CD4-positive, CD25-positive, alpha-beta regulatory T cell (primary cell): Measurements from ENCODE around the gene FNDC1. TPM values are rescaled to one million over a fixed set of nuclear protein-coding genes. Genes with fewer than 3 reads are reported as not detected.

Experiments used
- ATAC-seq, 2 donors: fragments of 150-1000 bp; cut with Tn5 transposase; one replicate each; pipeline ENCODE4 v1.10.0; 2021; ENCODE audit warnings: low read depth in 2 of 2, moderate number of reproducible peaks in 2 of 2, moderate library complexity in 1 of 2
- DNase-seq, 3 donors: peaks; one replicate each; pipeline versions ENCODE4 v3.0.0 to v3.0.0-alpha.2; 2012 to 2022; ENCODE audit warnings: mixed read lengths in 1 of 3
- H3K27ac ChIP-seq: one replicate; pipeline ENCODE4 v1.7.0; 2013; ENCODE audit warnings: mild to moderate bottlenecking, low read length; ENCODE audit not compliant: insufficient read depth, poor library complexity, severe bottlenecking
- H3K27me3 ChIP-seq: one replicate; pipeline ENCODE4 v1.7.0; 2013; ENCODE audit warnings: low read length; ENCODE audit not compliant: control insufficient read depth, insufficient read depth
- H3K36me3 ChIP-seq: one replicate; pipeline ENCODE4 v1.7.0; 2013; ENCODE audit warnings: mild to moderate bottlenecking, low read length, moderate library complexity; ENCODE audit not compliant: control insufficient read depth, insufficient read depth
- H3K4me1 ChIP-seq: 2 replicates; pipeline ENCODE4 v1.7.0; 2013; ENCODE audit warnings: mild to moderate bottlenecking, low read length; ENCODE audit not compliant: insufficient read depth, control insufficient read depth, poor library complexity, severe bottlenecking
- H3K4me3 ChIP-seq: one replicate; pipeline ENCODE4 v1.7.0; 2013; ENCODE audit warnings: low read depth, mild to moderate bottlenecking, low read length, moderate library complexity
- H3K9me3 ChIP-seq, 2 experiments: 1 replicate in 1 of 2; 2 replicates in 1 of 2; pipeline ENCODE4 v1.7.0; 2013; ENCODE audit warnings: low read length in 2 of 2, mild to moderate bottlenecking in 1 of 2, moderate library complexity in 1 of 2; ENCODE audit not compliant: control insufficient read depth in 2 of 2
- H3K27ac Mint-ChIP-seq, 3 donors: one replicate each; pipeline ENCODE4 v1.8.0; 2020 to 2022; ENCODE audit warnings: mild to moderate bottlenecking in 3 of 3, mixed read lengths in 3 of 3, moderate library complexity in 2 of 3
- H3K27me3 Mint-ChIP-seq: one replicate; pipeline ENCODE4 v1.8.0; 2022; ENCODE audit warnings: mild to moderate bottlenecking, mixed read lengths
- H3K36me3 Mint-ChIP-seq: one replicate; pipeline ENCODE4 v1.8.0; 2020; ENCODE audit warnings: mixed read lengths
- H3K4me1 Mint-ChIP-seq, 4 donors: one replicate each; pipeline ENCODE4 v1.8.0; 2020 to 2022; ENCODE audit warnings: mixed read lengths in 4 of 4, mild to moderate bottlenecking in 1 of 4
- H3K4me3 Mint-ChIP-seq, 4 donors: one replicate each; pipeline ENCODE4 v1.8.0; 2020 to 2022; ENCODE audit warnings: mild to moderate bottlenecking in 4 of 4, mixed read lengths in 4 of 4, moderate library complexity in 3 of 4
- H3K9me3 Mint-ChIP-seq, 7 donors: one replicate each; pipeline ENCODE4 v1.8.0; 2020 to 2022; ENCODE audit warnings: mixed read lengths in 7 of 7, mild to moderate bottlenecking in 3 of 7, moderate library complexity in 2 of 7
- polyA plus RNA-seq, 4 donors: library from polyadenylated mRNA; unstranded; fragments of 300-500 nt; fragmentation: Illumina TruSeq; gene quantifications; one replicate each; pipeline ENCODE4 v1.2.3, GENCODE V29; 2021
- total RNA-seq: library from RNA; stranded (reverse); gene quantifications from one replicate; pipeline ENCODE4 v1.2.3, GENCODE V29; 2022

Gene FNDC1
- total and polyA plus RNA-seq, 5 donors from 2014 or later: 0.17 TPM; not detected in 4

- Mint-ChIP-seq H3K27me3 (peaks cover 52% of the 10 kb centered on the region), H3K36me3 (no peaks in the 10 kb centered on the region), H3K4me3 (no peak overlapping the region), H3K9me3 (peaks cover 0 to 2% (median 0%) of the 10 kb centered on the region in 7 donors), H3K27ac (no peak overlapping the region), H3K4me1 (peaks cover 0 to 4% (median 0%) of the 10 kb centered on the region in 4 donors)
- Histone ChIP-seq H3K4me3 (no peak overlapping the region), H3K27me3 (peaks cover 4% of the 10 kb centered on the region), H3K4me1 (no peaks in the 10 kb centered on the region), H3K27ac (no peak overlapping the region), H3K9me3 (no peaks in the 10 kb centered on the region), H3K36me3 (no peaks in the 10 kb centered on the region)
- ATAC-seq: no peak
- no peak for DNase-seq
Measured at GRCh38 chr6:159193923-159194322, 24.7 kb downstream of the FNDC1 start.

- Mint-ChIP-seq H3K36me3 (no peaks in the 10 kb centered on the region), H3K27me3 (peaks cover 53% of the 10 kb centered on the region), H3K9me3 (peaks cover 0 to 2% (median 0%) of the 10 kb centered on the region in 7 donors), H3K27ac (no peak overlapping the region), H3K4me1 (peaks cover 0 to 4% (median 0%) of the 10 kb centered on the region in 4 donors), H3K4me3 (no peak overlapping the region)
- DNase-seq (no peak), ATAC-seq (no peak)
- Histone ChIP-seq H3K27ac (no peak overlapping the region), H3K9me3 (no peaks in the 10 kb centered on the region), H3K4me1 (no peaks in the 10 kb centered on the region), H3K4me3 (no peak overlapping the region), H3K36me3 (no peaks in the 10 kb centered on the region), H3K27me3 (peaks cover 4% of the 10 kb centered on the region)
Measured at GRCh38 chr6:159194421-159194820, 25.2 kb downstream of the FNDC1 start.

- Mint-ChIP-seq H3K27ac (no peak overlapping the region), H3K27me3 (peaks cover 53% of the 10 kb centered on the region), H3K9me3 (peaks cover 0 to 2% (median 0%) of the 10 kb centered on the region in 7 donors), H3K4me3 (no peak overlapping the region), H3K36me3 (no peaks in the 10 kb centered on the region), H3K4me1 (no peaks in the 10 kb centered on the region)
- Histone ChIP-seq H3K9me3 (no peaks in the 10 kb centered on the region), H3K27me3 (peaks cover 4% of the 10 kb centered on the region), H3K27ac (no peak overlapping the region), H3K4me1 (no peaks in the 10 kb centered on the region), H3K4me3 (no peak overlapping the region), H3K36me3 (no peaks in the 10 kb centered on the region)
- DNase-seq: no peak
- ATAC-seq: no peak
Measured at GRCh38 chr6:159196430-159196975, 27.3 kb downstream of the FNDC1 start.

- Histone ChIP-seq H3K4me3 (no peak overlapping the region), H3K27me3 (peaks cover 4% of the 10 kb centered on the region), H3K4me1 (no peaks in the 10 kb centered on the region), H3K9me3 (no peaks in the 10 kb centered on the region), H3K27ac (no peak overlapping the region), H3K36me3 (no peaks in the 10 kb centered on the region)
- Mint-ChIP-seq H3K4me1 (no peaks in the 10 kb centered on the region), H3K4me3 (no peak overlapping the region), H3K9me3 (peaks cover 0 to 2% (median 0%) of the 10 kb centered on the region in 7 donors), H3K27me3 (peaks cover 48% of the 10 kb centered on the region), H3K27ac (no peak overlapping the region), H3K36me3 (no peaks in the 10 kb centered on the region)
- DNase-seq: no peak
- no peak for ATAC-seq
Measured at GRCh38 chr6:159197251-159197650, 28.1 kb downstream of the FNDC1 start.

GRCh38 chr6:159201336-159201735, 32.1 kb downstream of the FNDC1 start:
- ATAC-seq: no peak
- Histone ChIP-seq H3K27me3 (peaks cover 5% of the 10 kb centered on the region), H3K9me3 (no peaks in the 10 kb centered on the region), H3K36me3 (no peaks in the 10 kb centered on the region), H3K27ac (no peak overlapping the region), H3K4me1 (no peaks in the 10 kb centered on the region), H3K4me3 (no peak overlapping the region)
- peaks cover 44% of the 10 kb centered on the region for H3K27me3 Mint-ChIP-seq
- peaks cover 0 to 2% (median 0%) of the 10 kb centered on the region in 7 donors for H3K9me3 Mint-ChIP-seq
- H3K4me1 Mint-ChIP-seq: no peaks in the 10 kb centered on the region
- no peaks in the 10 kb centered on the region for H3K36me3 Mint-ChIP-seq
- H3K4me3 Mint-ChIP-seq: no peak overlapping the region
- no peak for DNase-seq
- H3K27ac Mint-ChIP-seq: no peak overlapping the region

- Histone ChIP-seq H3K27ac (no peak overlapping the region), H3K9me3 (no peaks in the 10 kb centered on the region), H3K4me1 (no peaks in the 10 kb centered on the region), H3K4me3 (no peak overlapping the region), H3K27me3 (peaks cover 3% of the 10 kb centered on the region), H3K36me3 (no peaks in the 10 kb centered on the region)
- no peaks in the 10 kb centered on the region for H3K4me1 Mint-ChIP-seq
- H3K4me3 Mint-ChIP-seq: no peak overlapping the region
- H3K9me3 Mint-ChIP-seq: peaks cover 0 to 2% (median 0%) of the 10 kb centered on the region in 7 donors
- no peak overlapping the region for H3K27ac Mint-ChIP-seq
- peaks cover 29% of the 10 kb centered on the region for H3K27me3 Mint-ChIP-seq
- DNase-seq (no peak), ATAC-seq (no peak)
- H3K36me3 Mint-ChIP-seq: no peaks in the 10 kb centered on the region
Measured at GRCh38 chr6:159203304-159204005, 34.3 kb downstream of the FNDC1 start.

GRCh38 chr6:159204605-159205004, 35.4 kb downstream of the FNDC1 start:
- ATAC-seq: no peak
- DNase-seq: no peak

GRCh38 chr6:159212028-159212427, 42.8 kb downstream of the FNDC1 start:
- DNase-seq: peak in 1 of 3 donors; percentile 9
- no peaks in the 10 kb centered on the region for H3K27me3 ChIP-seq
- no peaks in the 10 kb centered on the region for H3K9me3 ChIP-seq
- Mint-ChIP-seq H3K4me1 (peaks cover 0 to 6% (median 0%) of the 10 kb centered on the region in 4 donors), H3K9me3 (peaks cover 0 to 3% (median 0%) of the 10 kb centered on the region in 7 donors), H3K27me3 (peaks cover 4% of the 10 kb centered on the region), H3K4me3 (no peak overlapping the region), H3K27ac (no peak overlapping the region), H3K36me3 (no peaks in the 10 kb centered on the region)
- no peak overlapping the region for H3K4me3 ChIP-seq
- no peak overlapping the region for H3K27ac ChIP-seq
- H3K36me3 ChIP-seq: no peaks in the 10 kb centered on the region
- H3K4me1 ChIP-seq: no peaks in the 10 kb centered on the region
- ATAC-seq: no peak

More at GRCh38 chr6:159204605-159205004, 35.4 kb downstream of the FNDC1 start:
- Histone ChIP-seq H3K4me1 (no peaks in the 10 kb centered on the region), H3K9me3 (no peaks in the 10 kb centered on the region), H3K27ac (no peak overlapping the region), H3K36me3 (no peaks in the 10 kb centered on the region), H3K27me3 (peaks cover 3% of the 10 kb centered on the region), H3K4me3 (no peak overlapping the region)
- Mint-ChIP-seq H3K36me3 (no peaks in the 10 kb centered on the region), H3K27me3 (peaks cover 22% of the 10 kb centered on the region), H3K4me1 (no peaks in the 10 kb centered on the region), H3K4me3 (no peak overlapping the region), H3K9me3 (peaks cover 0 to 2% (median 0%) of the 10 kb centered on the region in 7 donors), H3K27ac (no peak overlapping the region)
